HS-5 (cell line): ENCODE measurements around the gene APEH.
"Not testable (repeated sequence)": the region's sequence is repeated elsewhere in the genome, so short reads cannot be mapped to it uniquely, and the experiment has no call there.

Experiments used
- DNase-seq: peaks from one replicate; pipeline ENCODE4 v3.0.0-alpha.2; 2012; ENCODE audit warnings: low read depth

Gene APEH

GRCh38 chr3:49690856-49691255 lies 16.7 kb downstream of the APEH start:
- DNase-seq: not testable (repeated sequence)

DNA sequence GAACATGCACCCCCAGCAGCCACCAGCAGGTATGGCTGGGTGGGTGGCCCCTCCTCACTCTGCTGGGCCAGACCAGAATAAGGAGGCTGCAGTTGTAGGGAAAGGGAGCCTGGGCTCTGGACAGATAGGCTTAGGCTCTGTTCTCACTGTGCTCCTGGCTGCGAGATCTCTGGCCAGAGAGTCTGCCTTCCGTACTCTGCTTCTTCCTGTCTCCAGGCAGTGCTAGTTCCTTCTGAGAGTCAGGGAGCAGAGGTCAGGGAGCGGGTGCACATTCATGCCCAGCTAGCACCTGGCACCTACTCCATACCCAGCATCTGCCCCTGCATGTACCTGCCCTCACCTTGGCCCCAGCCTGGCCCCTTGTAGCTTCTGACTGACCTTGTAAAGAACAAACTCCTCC lies 17.3 kb downstream of the APEH start:
- not testable (repeated sequence) for DNase-seq

- not testable (repeated sequence) for DNase-seq
Measured at GRCh38 chr3:49694409-49695070, 20.4 kb downstream of the APEH start.

DNA sequence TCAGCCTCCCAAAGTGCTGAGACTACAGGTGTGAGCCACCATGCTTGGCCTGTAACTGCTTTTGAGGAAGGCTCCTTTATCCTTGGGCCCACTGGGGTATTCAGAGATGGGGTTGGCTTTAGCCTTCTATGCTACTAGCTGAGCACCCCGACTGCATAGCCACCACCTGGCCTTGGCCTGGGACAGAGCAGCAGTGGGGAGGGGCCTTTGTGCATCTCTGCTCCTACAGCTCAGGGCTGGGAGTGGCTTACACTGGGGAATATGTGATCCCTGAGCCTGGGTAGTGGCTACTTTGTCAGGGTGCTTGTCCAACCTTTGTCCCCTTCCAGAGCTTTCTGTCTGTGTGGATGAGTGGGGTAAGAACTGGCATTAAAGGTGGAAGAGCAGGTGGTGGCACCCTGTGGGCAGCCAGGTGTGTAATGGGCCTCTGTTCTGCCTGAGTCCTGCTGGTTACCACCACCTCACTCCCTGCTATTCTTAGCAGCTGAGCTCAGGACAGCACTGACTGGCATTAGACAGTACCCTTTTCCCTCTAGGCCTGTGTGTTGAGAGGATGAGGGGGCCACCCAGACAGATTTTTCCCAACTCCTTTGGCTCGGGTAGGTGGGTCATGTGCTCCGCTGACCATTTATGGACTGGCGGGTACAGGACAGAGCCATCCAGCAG lies 21.3 kb downstream of the APEH start:
- DNase-seq: not testable (repeated sequence)

DNA sequence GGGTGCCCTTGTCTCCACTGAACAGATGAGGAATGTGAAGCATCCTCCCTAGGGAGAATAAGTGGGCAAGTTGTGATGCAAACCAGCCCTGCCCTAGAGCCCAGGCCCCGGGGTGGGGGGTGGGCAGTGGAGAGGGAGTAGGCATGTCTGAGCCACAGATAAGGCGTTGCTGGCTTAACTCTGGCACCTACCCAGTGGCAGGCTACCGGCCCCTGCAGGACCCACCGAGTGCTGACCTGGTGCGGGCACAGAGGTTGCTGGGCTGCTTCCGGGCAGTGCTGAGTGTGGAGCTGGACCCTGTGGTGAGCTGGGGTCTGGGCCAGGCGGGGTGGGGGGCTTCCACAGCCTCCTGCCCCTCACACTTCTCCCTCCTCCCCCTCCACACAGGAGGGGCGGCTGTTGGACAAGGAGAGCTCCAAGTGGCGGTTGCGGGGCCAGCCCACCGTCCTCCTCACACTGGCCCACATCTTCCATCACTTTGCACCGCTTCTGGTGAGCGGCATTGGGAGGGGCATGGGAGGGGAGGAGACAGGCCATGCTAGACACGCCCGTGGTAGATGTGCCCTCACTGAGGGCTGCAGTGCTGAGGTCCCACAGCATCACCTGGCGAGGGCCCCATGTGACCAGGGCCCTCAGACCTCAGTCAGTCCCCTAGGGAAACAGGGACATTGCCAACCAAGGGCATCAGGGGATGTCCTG lies 25.3 kb downstream of the APEH start:
- no peak for DNase-seq

- DNase-seq: no peak
Measured at GRCh38 chr3:49700014-49700413, 25.9 kb downstream of the APEH start.

DNA sequence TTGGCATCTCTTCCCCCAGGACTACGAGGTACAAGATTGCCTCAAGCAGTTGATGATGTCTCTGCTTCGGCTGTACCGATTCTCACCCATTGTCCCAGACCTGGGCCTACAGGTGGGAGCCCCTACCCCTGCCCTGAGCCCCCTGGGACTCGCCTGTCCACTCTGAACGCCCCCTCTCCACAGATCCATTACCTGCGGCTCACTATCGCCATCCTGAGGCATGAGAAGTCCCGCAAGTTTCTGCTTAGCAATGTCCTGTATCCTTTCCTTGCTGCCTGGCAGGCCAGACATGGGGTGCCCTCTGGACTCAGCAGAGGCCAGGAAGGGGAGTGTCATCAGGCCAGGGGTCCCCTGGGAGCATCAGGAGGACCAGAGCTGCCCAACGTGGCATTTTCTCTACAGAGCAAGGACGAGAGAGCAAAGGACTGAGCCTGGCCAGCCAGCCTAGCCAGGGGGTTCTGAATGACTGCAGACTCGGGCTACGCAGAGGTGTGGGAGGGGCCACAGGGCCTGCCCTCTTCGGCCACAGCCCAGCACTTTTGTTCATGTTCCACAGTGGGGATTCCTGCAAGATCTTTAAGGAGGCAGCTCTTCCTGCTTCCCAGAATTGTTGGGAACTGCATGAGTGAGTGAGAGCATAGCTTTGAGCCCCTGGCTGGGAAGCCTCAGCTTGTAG lies 26.4 kb downstream of the APEH start:
- no peak for DNase-seq

- no peak for DNase-seq
Measured at GRCh38 chr3:49701388-49702077, 27.4 kb downstream of the APEH start.

DNA sequence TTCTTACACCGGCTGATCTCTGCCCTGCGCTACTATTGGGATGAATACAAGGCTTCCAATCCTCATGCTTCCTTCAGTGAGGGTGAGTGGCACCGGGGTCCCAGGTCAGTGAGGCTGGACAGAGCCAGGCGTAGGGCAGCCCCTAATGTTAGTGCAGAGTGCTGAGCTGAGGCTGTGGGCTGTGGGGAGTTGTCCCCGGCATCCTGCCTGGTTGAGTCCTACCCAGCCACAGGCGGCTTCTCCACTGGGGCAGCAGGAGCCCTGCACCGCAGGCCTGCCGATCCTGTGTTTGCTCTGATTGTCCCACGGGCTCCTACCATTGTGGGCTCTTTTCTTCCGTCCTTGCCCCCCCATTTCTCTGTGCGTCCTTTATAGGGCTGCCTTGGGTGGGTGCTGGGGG lies 28.5 kb downstream of the APEH start:
- no peak for DNase-seq

DNA sequence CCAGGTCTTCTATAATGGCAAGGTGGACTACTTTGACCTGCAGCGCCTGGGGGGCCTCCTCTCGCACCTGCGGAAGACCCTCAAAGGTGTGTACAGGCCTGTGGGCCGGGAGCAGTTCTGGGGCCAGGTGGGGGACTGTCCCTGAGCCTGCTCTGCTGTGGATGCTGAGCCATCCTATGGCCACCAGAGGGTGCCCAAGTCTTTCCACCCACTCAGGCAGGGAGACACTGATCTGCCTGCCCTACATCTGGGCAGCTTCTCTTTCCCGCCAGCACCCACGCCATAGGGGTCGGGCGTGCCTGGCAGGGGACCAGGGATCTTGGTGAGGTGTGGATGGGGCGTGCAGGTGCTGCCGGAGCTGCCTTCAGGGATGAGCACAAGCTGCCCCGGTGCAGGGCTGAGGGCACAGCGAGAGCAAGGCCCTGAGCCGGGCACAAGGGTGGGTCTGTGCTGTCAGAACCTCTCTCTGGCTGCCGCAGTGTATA lies 29.3 kb downstream of the APEH start:
- DNase-seq: no peak

- no peak for DNase-seq
Measured at GRCh38 chr3:49703956-49704355, 29.8 kb downstream of the APEH start.

DNA sequence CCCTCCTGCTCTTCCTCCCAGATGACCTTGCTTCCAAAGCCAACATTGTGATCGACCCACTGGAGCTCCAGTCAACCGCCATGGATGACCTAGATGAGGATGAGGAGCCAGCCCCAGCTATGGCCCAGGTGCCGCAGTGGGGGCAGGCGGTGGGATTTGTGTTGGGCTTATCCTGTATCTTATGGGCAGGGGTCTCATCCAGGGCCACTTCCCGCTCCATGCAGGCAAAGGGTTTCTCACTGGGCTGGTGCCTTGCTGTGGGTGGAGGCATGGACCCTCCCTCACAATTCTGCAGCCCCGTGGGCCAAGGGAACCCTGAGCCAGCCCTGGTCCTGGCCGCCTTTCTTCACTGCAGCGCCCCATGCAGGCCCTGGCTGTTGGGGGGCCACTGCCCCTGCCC lies 30.5 kb downstream of the APEH start:
- no peak for DNase-seq

DNA sequence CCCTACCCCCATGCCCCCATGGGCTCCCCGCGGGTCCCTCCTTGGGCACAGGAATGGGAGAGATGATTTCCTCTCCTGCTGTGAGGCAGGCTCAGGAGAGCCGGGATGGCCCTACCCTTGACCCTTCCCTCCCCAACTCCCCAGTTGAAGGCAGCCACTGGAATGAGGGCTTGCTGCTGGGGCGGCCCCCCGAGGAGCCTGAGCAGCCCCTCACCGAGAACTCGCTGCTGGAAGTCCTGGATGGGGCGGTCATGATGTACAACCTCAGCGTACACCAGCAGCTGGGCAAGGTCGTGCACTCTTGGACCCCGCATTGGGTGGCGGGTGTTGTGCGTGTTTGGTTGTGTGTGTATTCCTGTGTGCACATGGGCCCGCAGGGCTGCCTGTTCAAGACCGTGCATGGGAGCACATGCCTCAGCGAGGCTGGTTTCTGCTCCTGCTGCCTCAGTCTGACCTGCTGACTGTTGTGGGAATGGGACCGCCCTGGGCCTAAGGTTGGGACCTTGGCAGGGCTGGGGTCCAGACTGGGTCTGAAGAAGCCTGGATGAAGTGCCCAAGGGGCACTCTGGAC lies 31.3 kb downstream of the APEH start:
- no peak for DNase-seq

DNA sequence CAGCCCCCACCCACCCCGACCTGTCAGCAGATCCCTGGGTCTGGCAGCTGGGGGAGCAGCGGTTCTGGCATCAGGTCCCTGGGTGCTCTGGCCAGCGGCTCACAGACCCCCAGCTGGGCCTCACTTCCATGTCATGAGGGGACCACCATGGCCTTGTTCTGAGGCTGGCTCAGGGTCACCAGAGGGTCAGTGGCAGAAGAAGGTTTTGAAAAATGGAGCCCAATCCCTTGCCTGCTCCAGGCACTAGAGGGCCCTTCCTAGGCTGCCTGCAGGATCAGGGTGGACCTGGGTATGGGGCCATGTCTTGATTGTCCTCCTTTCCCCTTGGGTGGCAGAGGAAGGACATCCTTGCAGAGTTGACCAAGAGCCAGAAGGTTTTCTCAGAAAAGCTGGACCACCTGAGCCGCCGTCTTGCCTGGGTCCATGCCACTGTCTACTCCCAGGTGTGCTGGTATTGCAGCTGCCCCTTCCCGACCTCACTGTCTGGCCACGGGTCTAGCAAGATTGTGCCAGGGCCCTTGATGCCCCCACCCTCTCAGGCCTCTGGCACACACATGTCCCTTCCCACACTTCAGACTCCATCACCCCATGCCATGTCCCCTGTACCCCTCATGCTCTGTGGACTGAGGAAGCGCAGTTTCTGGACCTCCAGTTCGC lies 32.4 kb downstream of the APEH start:
- no peak for DNase-seq

DNA sequence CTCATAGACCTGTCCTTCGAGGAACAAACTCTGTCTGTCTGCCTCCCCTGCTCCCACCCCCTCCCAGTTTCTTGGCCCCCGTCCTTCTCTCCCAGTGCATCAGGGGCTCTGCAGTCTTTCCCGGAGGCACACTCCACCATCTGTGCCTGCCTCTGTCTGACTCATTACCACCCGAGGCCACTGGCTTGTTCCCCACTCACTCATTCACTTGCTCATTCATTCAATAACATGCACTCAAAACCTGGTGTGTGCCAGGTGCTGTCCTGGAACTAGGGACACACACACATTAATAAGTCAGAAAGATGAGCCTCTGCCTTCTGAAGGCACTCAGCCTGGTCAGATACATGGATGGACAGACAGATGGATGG lies 32.9 kb downstream of the APEH start:
- DNase-seq: no peak

DNA sequence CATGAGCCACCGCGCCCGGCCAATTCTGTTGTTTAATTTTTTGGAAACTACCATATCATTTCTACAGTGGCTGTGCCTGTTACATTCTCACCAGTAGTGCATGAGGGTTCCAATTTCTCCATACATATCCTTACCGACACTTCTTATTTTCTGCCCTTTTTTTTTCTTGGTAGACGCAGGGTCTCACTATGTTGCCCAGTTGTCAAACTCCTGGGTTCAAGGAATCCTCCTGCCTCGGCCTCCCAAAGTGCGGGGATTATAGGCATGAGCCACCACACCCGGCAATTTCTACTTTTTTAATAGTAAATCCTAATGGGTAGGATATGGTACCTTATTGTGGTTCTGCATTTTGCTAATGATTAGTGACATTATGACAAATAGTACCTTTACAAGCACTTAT lies 35.7 kb downstream of the APEH start:
- DNase-seq: no peak

DNA sequence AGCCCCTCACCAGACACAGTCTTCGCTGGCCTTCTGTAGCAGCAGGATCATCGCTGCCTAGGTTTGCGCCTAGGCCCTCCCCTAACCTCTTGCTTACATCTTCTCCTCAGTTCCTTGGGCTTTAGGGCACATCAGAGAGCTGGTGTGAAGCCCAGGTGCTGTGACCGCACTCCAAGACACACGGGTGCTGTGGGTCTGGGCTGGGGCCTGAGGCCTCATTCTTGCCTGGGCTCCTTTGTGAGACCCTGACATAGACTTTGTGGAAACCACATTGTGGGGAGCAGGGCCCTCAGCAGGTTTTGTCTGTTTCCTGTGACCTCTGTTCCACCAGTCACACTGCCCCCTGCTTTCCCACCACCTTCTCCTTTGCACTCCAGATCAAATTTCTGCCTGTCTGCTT lies 37.3 kb downstream of the APEH start:
- DNase-seq: no peak

DNA sequence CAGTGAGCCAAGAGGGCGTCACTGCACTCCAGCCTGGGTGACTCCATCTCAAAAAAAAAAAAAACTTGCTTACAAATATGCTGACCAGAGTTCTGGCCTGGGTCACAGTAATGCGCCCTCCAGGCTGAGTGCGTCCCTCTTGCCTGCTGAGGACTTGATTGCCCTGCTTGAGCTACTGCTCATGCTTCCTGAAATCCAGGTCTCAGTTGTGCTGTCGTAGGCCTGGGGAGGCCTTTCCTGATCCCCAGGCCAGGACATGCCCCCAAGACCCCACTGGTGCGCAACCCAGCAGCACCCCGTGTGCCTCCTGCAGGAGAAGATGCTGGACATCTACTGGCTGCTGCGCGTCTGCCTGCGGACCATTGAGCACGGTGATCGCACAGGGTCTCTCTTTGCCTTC lies 38.0 kb downstream of the APEH start:
- no peak for DNase-seq

DNA sequence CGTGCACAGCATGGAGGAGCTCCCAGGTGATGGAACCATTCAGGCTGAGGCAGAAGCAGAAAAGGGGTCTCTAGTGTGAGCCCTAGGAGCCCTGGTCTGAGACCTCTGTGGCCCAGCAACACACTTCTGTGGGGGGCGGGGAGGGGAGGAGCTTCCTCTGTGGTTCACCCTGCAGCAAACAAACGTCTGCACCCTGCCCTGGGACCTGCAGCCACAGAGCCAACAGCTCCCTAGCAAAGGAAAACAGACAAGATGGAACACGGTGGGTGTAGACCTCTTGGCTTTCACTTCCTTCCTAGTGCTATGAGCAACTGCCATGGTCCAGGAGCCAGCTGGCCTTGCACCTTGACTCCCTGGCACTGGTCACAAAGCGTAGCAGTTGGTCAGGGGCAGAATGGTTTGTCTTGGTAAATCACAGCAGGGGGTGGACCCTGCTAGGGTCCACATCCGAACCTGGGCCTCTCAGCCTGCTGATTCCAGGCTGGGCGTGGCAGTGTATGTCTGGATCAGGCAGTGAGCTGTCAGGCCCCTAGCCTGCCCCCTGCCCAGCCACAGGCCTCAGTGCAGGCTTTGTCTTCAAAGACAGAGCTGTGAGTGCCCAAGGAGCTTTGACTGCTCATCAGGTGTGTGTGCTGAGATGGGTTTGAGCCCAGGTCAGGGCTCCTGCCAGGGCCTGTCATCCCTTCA lies 38.6 kb downstream of the APEH start:
- no peak for DNase-seq

DNA sequence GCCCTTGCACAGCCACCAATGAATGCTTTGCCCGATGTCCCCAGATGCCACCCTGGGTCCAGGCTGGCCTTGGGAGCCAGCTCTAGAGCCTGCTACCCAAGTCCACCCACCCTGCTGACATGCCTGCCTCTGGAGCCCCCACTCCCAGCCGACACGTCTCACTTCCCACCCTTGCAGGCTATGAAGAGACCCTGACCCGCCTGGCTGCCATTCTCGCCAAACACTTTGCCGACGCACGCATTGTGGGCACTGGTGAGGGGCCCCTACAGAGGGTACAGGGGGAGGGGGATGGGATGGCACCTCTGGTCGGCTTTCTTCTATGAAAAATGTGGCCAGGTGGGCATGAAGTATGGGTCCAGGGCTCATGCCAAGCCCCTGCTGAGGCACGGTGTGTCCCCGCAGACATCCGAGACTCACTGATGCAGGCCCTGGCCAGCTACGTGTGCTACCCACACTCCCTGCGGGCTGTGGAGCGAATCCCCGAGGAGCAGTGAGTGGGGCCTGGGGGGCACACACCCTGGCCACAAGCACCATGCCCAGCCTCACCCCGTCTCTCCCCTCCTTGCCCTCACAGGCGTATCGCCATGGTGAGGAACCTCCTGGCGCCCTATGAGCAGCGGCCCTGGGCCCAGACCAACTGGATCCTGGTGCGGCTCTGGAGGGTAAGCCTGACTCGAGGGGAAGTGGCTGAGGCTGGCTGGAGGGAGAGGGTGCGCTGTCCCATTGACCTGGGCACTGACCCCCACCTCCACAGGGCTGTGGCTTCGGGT lies 39.4 kb downstream of the APEH start:
- no peak for DNase-seq
